Ectodermal cell (in vitro differentiated cells): ENCODE measurements around the gene CDH22.

Experiments used
- H3K27ac ChIP-seq: 2 replicates; pipeline ENCODE4 v1.7.0; 2013; ENCODE audit warnings: mild to moderate bottlenecking, low read depth, low read length; ENCODE audit not compliant: insufficient read depth, poor library complexity, severe bottlenecking
- H3K27me3 ChIP-seq: 2 replicates; pipeline ENCODE4 v1.7.0; 2013; ENCODE audit warnings: mild to moderate bottlenecking, low read length; ENCODE audit not compliant: insufficient read depth, control insufficient read depth, poor library complexity, severe bottlenecking
- H3K36me3 ChIP-seq: one replicate; pipeline ENCODE4 v1.7.0; 2013; ENCODE audit warnings: low read length; ENCODE audit not compliant: control insufficient read depth, insufficient read depth
- H3K4me1 ChIP-seq: one replicate; pipeline ENCODE4 v1.7.0; 2013; ENCODE audit warnings: low read length; ENCODE audit not compliant: control insufficient read depth, insufficient read depth
- H3K4me3 ChIP-seq: 2 replicates; pipeline ENCODE4 v1.7.0; 2013; ENCODE audit warnings: low read depth, low read length, control low read depth; ENCODE audit not compliant: insufficient read depth
- H3K9me3 ChIP-seq: 2 replicates; pipeline ENCODE4 v1.7.0; 2013; ENCODE audit warnings: mild to moderate bottlenecking, low read length, moderate library complexity; ENCODE audit not compliant: control insufficient read depth
- WGBS, 2 experiments: methylation state at CpG; one replicate each; pipeline ENCODE4 v1.1.7; 2013; ENCODE audit warnings: missing lambda C conversion rate in 2 of 2; 5-methylcytosine and 5-hydroxymethylcytosine counted together

Gene CDH22

GRCh38 chr20:46174469-46175126 is 133.7 kb downstream of the CDH22 start:
- Histone ChIP-seq H3K9me3 (no peaks in the 10 kb centered on the region), H3K36me3 (no peaks in the 10 kb centered on the region), H3K27me3 (peaks cover 51% of the 10 kb centered on the region), H3K27ac (no peak overlapping the region), H3K4me3 (no peak overlapping the region), H3K4me1 (no peaks in the 10 kb centered on the region)
- 5 to 6% methylated on average over 77 of the region's 77 CpGs for WGBS, 2 experiments

- Histone ChIP-seq H3K4me3 (no peak overlapping the region), H3K27ac (no peak overlapping the region), H3K4me1 (no peaks in the 10 kb centered on the region), H3K36me3 (no peaks in the 10 kb centered on the region), H3K9me3 (no peaks in the 10 kb centered on the region), H3K27me3 (peaks cover 51% of the 10 kb centered on the region)
- WGBS, 2 experiments, result 38% methylated on average over 25 of the region's 25 CpGs
Observed at GRCh38 chr20:46173652-46174468, 134.4 kb downstream of the CDH22 start.

- 79 to 82% methylated on average over 3 of the region's 3 CpGs for WGBS, 2 experiments
- H3K27me3 ChIP-seq, result peaks cover 51% of the 10 kb centered on the region
- no peak overlapping the region for H3K27ac ChIP-seq
- no peaks in the 10 kb centered on the region for H3K9me3 ChIP-seq
- H3K4me3 ChIP-seq, result no peak overlapping the region
- no peaks in the 10 kb centered on the region for H3K36me3 ChIP-seq
- H3K4me1 ChIP-seq, result no peaks in the 10 kb centered on the region
Observed at GRCh38 chr20:46172961-46173536, 135.2 kb downstream of the CDH22 start.

GRCh38 chr20:46172455-46172854 is 135.8 kb downstream of the CDH22 start:
- H3K27ac ChIP-seq, result no peak overlapping the region
- WGBS, 2 experiments, result 78 to 81% methylated on average over 6 of the region's 6 CpGs
- H3K4me3 ChIP-seq, result no peak overlapping the region
- no peaks in the 10 kb centered on the region for H3K4me1 ChIP-seq
- H3K9me3 ChIP-seq, result no peaks in the 10 kb centered on the region
- H3K36me3 ChIP-seq, result no peaks in the 10 kb centered on the region
- H3K27me3 ChIP-seq, result peaks cover 51% of the 10 kb centered on the region

- Histone ChIP-seq H3K27ac (no peak overlapping the region), H3K36me3 (no peaks in the 10 kb centered on the region), H3K9me3 (no peaks in the 10 kb centered on the region), H3K4me1 (no peaks in the 10 kb centered on the region), H3K27me3 (peaks cover 51% of the 10 kb centered on the region), H3K4me3 (no peak overlapping the region)
- WGBS, 2 experiments, result 82 to 85% methylated on average over 5 of the region's 5 CpGs
Observed at GRCh38 chr20:46171909-46172308, 136.4 kb downstream of the CDH22 start.

- no peaks in the 10 kb centered on the region for H3K36me3 ChIP-seq
- H3K4me3 ChIP-seq, result no peak overlapping the region
- no peaks in the 10 kb centered on the region for H3K9me3 ChIP-seq
- WGBS, 2 experiments, result 85 to 87% methylated on average over 2 of the region's 2 CpGs
- H3K27me3 ChIP-seq, result peaks cover 51% of the 10 kb centered on the region
- H3K4me1 ChIP-seq, result no peaks in the 10 kb centered on the region
- H3K27ac ChIP-seq, result no peak overlapping the region
Observed at GRCh38 chr20:46171476-46171875, 136.8 kb downstream of the CDH22 start.

GRCh38 chr20:46169245-46170171 is 138.8 kb downstream of the CDH22 start:
- no peaks in the 10 kb centered on the region for H3K36me3 ChIP-seq
- H3K4me1 ChIP-seq, result no peaks in the 10 kb centered on the region
- peaks cover 33% of the 10 kb centered on the region for H3K27me3 ChIP-seq
- H3K4me3 ChIP-seq, result no peak overlapping the region
- H3K9me3 ChIP-seq, result no peaks in the 10 kb centered on the region
- 82 to 85% methylated on average over 13 of the region's 13 CpGs for WGBS, 2 experiments
- H3K27ac ChIP-seq, result no peak overlapping the region

- Histone ChIP-seq H3K4me1 (no peaks in the 10 kb centered on the region), H3K27ac (no peak overlapping the region), H3K36me3 (no peaks in the 10 kb centered on the region), H3K27me3 (peaks cover 23% of the 10 kb centered on the region), H3K4me3 (no peak overlapping the region), H3K9me3 (no peaks in the 10 kb centered on the region)
- WGBS, 2 experiments, result 84% methylated on average over 8 of the region's 8 CpGs
Observed at GRCh38 chr20:46168438-46168837, 139.9 kb downstream of the CDH22 start.

GRCh38 chr20:46167080-46167479 is 141.2 kb downstream of the CDH22 start:
- Histone ChIP-seq H3K36me3 (no peaks in the 10 kb centered on the region), H3K27ac (no peak overlapping the region), H3K27me3 (peaks cover 9% of the 10 kb centered on the region), H3K4me3 (no peak overlapping the region), H3K4me1 (no peaks in the 10 kb centered on the region), H3K9me3 (no peaks in the 10 kb centered on the region)
